Muscle layer of colon (tissue), 2 donors: ENCODE results near the gene ANXA3.
"Not testable (repeated sequence)": the region's sequence is repeated elsewhere in the genome, so short reads cannot be mapped to it uniquely, and the experiment has no call there.

Experiments used
- H3K27ac ChIP-seq: one replicate; pipeline ENCODE4 v1.7.0; 2013; ENCODE audit warnings: low read depth, mild to moderate bottlenecking, low read length, moderate library complexity
- H3K27me3 ChIP-seq, 2 donors: one replicate each; pipeline ENCODE4 v1.7.0; 2013; ENCODE audit warnings: low read length in 2 of 2, mild to moderate bottlenecking in 2 of 2; ENCODE audit not compliant: insufficient read depth in 2 of 2, control insufficient read depth in 1 of 2
- H3K36me3 ChIP-seq: one replicate; pipeline ENCODE4 v1.7.0; 2013; ENCODE audit warnings: mild to moderate bottlenecking, low read length; ENCODE audit not compliant: insufficient read depth
- H3K4me1 ChIP-seq: one replicate; pipeline ENCODE4 v1.7.0; 2013; ENCODE audit warnings: mild to moderate bottlenecking, low read length; ENCODE audit not compliant: insufficient read depth
- H3K4me3 ChIP-seq, 2 donors: one replicate each; pipeline ENCODE4 v1.7.0; 2013; ENCODE audit warnings: low read length in 2 of 2, low read depth in 1 of 2, mild to moderate bottlenecking in 1 of 2, moderate library complexity in 1 of 2
- H3K9ac ChIP-seq: one replicate; pipeline ENCODE4 v1.7.0; 2013; ENCODE audit warnings: low read length
- H3K9me3 ChIP-seq: one replicate; pipeline ENCODE4 v1.7.0; 2013; ENCODE audit warnings: mild to moderate bottlenecking, low read length
- donor health status: abdominal sarcoma.
- donor health status: Adenocarcinoma of cecum.

The ANXA3 gene, protein sequence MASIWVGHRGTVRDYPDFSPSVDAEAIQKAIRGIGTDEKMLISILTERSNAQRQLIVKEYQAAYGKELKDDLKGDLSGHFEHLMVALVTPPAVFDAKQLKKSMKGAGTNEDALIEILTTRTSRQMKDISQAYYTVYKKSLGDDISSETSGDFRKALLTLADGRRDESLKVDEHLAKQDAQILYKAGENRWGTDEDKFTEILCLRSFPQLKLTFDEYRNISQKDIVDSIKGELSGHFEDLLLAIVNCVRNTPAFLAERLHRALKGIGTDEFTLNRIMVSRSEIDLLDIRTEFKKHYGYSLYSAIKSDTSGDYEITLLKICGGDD

GRCh38 chr4:78551420-78552351 is at the start of gene ANXA3:
Gene ANXA3, plus strand, starts transcription at chr4:78551770. Its CDS starts 2,704 bp downstream, at chr4:78554474.
- peaks cover 4% of the 10 kb centered on the region for H3K4me1 ChIP-seq
- H3K9me3 ChIP-seq, result no peaks in the 10 kb centered on the region
- peak within 1 kb of the TSS; percentile 68 for H3K27ac ChIP-seq
- H3K4me3 ChIP-seq, result peak within 1 kb of the TSS; percentile 65 to 88
- H3K9ac ChIP-seq, result no peak within 1 kb of the TSS
- H3K27me3 ChIP-seq, result no peaks in the 10 kb centered on the region
- H3K36me3 ChIP-seq, result no peaks in the 10 kb centered on the region

- H3K4me1 ChIP-seq, H3K36me3 ChIP-seq, H3K27me3 ChIP-seq, H3K9me3 ChIP-seq, H3K9ac ChIP-seq, H3K4me3 ChIP-seq, H3K27ac ChIP-seq: not testable (repeated sequence)
Measured at GRCh38 chr4:78506260-78506659, 45.3 kb upstream of the ANXA3 start.

- H3K4me1 ChIP-seq, result no peaks in the 10 kb centered on the region
- H3K9me3 ChIP-seq, result no peaks in the 10 kb centered on the region
- H3K27ac ChIP-seq, result no peak overlapping the region
- H3K4me3 ChIP-seq, result no peak overlapping the region
- H3K9ac ChIP-seq, result no peak overlapping the region
- H3K36me3 ChIP-seq, result no peaks in the 10 kb centered on the region
- no peaks in the 10 kb centered on the region for H3K27me3 ChIP-seq
Measured at GRCh38 chr4:78509043-78509442, 42.5 kb upstream of the ANXA3 start.

GRCh38 chr4:78510108-78510507 is 41.5 kb upstream of the ANXA3 start:
- no peaks in the 10 kb centered on the region for H3K9me3 ChIP-seq
- no peak overlapping the region for H3K4me3 ChIP-seq
- no peak overlapping the region for H3K27ac ChIP-seq
- no peaks in the 10 kb centered on the region for H3K27me3 ChIP-seq
- no peaks in the 10 kb centered on the region for H3K4me1 ChIP-seq
- no peaks in the 10 kb centered on the region for H3K36me3 ChIP-seq
- H3K9ac ChIP-seq, result no peak overlapping the region

DNA sequence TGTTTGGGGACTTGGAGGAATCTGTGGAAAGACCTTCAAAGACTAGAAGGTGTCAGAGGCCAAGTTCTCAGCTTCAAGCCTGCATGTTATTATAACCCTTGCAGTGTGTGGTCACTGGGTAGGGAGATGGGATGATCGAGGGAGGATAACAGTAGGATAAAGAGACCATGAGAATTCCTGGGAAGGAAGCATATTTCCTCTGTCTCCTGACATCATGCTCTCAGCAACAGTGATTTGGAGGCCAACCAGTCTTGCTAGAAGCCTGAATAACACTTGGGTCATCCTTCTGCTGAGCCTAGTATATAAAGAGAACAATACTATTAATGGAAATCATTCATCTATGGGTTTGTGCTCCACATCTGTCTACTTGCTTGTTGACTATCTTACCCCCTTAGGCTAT is 40.9 kb upstream of the ANXA3 start:
- no peaks in the 10 kb centered on the region for H3K27me3 ChIP-seq
- H3K9ac ChIP-seq, result no peak overlapping the region
- no peaks in the 10 kb centered on the region for H3K9me3 ChIP-seq
- H3K27ac ChIP-seq, result no peak overlapping the region
- H3K4me3 ChIP-seq, result no peak overlapping the region
- no peaks in the 10 kb centered on the region for H3K4me1 ChIP-seq
- H3K36me3 ChIP-seq, result no peaks in the 10 kb centered on the region

DNA sequence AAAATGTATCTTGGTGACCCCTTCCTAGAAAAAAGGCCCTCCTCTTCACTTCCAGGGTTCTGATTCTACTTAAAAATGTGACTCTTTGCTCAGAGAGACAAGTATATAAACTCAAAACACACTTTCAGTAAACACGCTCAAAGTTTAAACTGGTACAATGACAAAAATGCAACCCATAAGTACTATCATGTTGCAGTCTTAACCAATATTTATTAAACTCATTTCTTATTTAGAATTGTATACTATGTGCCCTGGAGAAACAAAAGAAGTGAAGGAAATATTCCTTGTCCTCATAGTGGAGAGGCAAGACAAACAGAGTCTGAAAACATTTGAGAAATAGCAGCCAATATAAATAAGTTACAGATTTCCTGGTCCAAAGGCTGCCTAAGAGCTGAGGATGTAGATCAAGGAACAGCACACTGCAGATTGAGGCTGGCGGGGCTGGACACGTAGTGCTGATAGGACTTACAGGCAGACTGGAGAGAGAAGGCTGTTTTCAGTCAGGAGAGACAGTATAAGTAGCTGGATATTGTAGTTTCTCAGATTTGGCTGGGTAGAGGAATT is 39.1 kb upstream of the ANXA3 start:
- no peaks in the 10 kb centered on the region for H3K9me3 ChIP-seq
- H3K36me3 ChIP-seq, result no peaks in the 10 kb centered on the region
- H3K27ac ChIP-seq, result no peak overlapping the region
- no peak overlapping the region for H3K9ac ChIP-seq
- H3K27me3 ChIP-seq, result no peaks in the 10 kb centered on the region
- H3K4me3 ChIP-seq, result no peak overlapping the region
- H3K4me1 ChIP-seq, result no peaks in the 10 kb centered on the region

DNA sequence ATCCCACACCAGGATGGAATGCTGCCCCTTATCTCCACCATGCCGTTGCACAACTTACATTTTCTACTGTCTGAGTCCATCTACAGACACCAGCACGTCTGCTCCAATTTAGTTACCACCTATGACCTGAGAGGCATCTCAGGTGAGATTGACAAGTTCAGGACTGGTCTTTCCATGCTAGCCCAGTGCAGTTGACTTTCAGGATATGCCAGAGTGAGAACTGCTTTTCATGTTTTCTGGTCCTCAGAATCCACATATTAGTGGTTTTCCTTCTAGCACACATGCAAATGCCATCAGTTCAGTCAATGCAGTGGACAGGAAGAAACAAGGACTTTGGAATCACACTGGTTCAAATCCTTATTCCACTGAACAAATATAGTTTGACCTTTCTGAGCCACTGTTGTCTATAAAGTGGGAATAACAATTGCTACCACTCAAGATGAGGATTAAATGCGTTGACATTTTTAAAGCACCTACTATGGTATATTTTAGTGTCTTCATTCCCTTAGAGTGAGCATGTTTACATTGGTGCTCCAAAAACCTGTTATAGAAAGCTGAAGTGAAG is 38.1 kb upstream of the ANXA3 start:
- Histone ChIP-seq H3K27ac (no peak overlapping the region), H3K4me3 (no peak overlapping the region), H3K9me3 (no peaks in the 10 kb centered on the region), H3K36me3 (no peaks in the 10 kb centered on the region), H3K4me1 (no peaks in the 10 kb centered on the region), H3K9ac (no peak overlapping the region), H3K27me3 (no peaks in the 10 kb centered on the region)

- Histone ChIP-seq H3K9ac (no peak overlapping the region), H3K36me3 (no peaks in the 10 kb centered on the region), H3K9me3 (no peaks in the 10 kb centered on the region), H3K4me3 (no peak overlapping the region), H3K27me3 (no peaks in the 10 kb centered on the region), H3K4me1 (no peaks in the 10 kb centered on the region), H3K27ac (no peak overlapping the region)
Measured at GRCh38 chr4:78517050-78517652, 34.4 kb upstream of the ANXA3 start.

- Histone ChIP-seq H3K4me3 (no peak overlapping the region), H3K9ac (no peak overlapping the region), H3K36me3 (no peaks in the 10 kb centered on the region), H3K27ac (no peak overlapping the region), H3K9me3 (no peaks in the 10 kb centered on the region), H3K27me3 (no peaks in the 10 kb centered on the region), H3K4me1 (no peaks in the 10 kb centered on the region)
Measured at GRCh38 chr4:78518561-78518960, 33.0 kb upstream of the ANXA3 start.

- Histone ChIP-seq H3K4me3 (no peak overlapping the region), H3K9me3 (no peaks in the 10 kb centered on the region), H3K36me3 (no peaks in the 10 kb centered on the region), H3K27ac (no peak overlapping the region), H3K27me3 (no peaks in the 10 kb centered on the region), H3K4me1 (no peaks in the 10 kb centered on the region), H3K9ac (no peak overlapping the region)
Measured at GRCh38 chr4:78519962-78520361, 31.6 kb upstream of the ANXA3 start.

DNA sequence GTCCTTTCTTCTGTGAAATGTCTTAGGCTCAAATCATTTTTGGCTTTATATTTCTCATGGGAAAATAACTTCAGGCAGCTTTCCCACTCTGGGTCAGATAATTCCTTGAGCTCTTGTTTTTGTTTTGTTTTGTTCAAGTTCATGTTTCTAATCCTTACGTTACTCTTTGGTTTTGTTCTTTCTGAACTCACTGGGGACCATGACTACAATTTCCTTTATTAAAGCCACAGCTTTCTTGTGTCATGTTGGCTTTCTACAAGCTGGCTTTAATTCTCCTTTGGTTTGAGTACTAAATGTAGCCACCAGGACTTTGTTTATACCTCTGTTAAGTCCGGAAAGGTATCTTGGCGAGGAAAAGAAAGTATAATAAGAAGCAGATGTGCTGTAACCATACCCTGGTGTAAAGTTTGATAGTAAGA is 30.8 kb upstream of the ANXA3 start:
- Histone ChIP-seq H3K9me3 (no peaks in the 10 kb centered on the region), H3K27me3 (no peaks in the 10 kb centered on the region), H3K9ac (no peak overlapping the region), H3K27ac (no peak overlapping the region), H3K4me3 (no peak overlapping the region), H3K36me3 (no peaks in the 10 kb centered on the region), H3K4me1 (no peaks in the 10 kb centered on the region)
